HepG2 (cell line): ENCODE measurements around the gene KLHL18. TPM values are rescaled to one million over a fixed set of nuclear protein-coding genes. Genes with fewer than 3 reads are reported as not detected.

Source experiments
- ATAC-seq: fragments of 200-7000 bp; cut with Tn5 transposase; 3 replicates; pipeline ENCODE4 v1.9.1; 2020; ENCODE audit warnings: mild to moderate bottlenecking, moderate library complexity
- BruUV-seq: library from RNA; stranded (reverse); fragments of 400-500 nt; replicated peaks from 2 replicates; lab custom pipeline; 2021; lab: Mats Ljungman, UMichigan
- CTCF ChIA-PET: fragments of 300-600 bp; formaldehyde crosslinking; extraction: SDS; loops from one replicate; lab custom pipeline; 2021; ENCODE audit warnings: low total read pairs, inconsistent platforms, low intra/inter-chr PET ratio; lab: Yijun Ruan, JAX
- POLR2A ChIA-PET: fragments of 350-600 bp; sonication (Branson Sonifier 250); formaldehyde crosslinking; loops from one replicate; lab custom pipeline; 2020; ENCODE audit warnings: antibody characterized with exemption, inconsistent platforms; lab: Yijun Ruan, JAX
- DNase-seq: peaks from one replicate; pipeline ENCODE4 v3.0.0-alpha.2; 2015; ENCODE audit warnings: low spot score
- FAIRE-seq: peaks from 3 replicates; lab custom pipeline; 2011; peaks lifted over from hg19 to GRCh38; lab: Jason Lieb, UNC
- H2AFZ ChIP-seq: one replicate; pipeline ENCODE4 v1.6.1; 2011; ENCODE audit warnings: low read length, inconsistent platforms
- H3K27ac ChIP-seq: fragments of 300-600 bp; 3 replicates; pipeline ENCODE4 v1.8.0; 2011; ENCODE audit warnings: mixed run types, mild to moderate bottlenecking, mixed read lengths, low read length, inconsistent platforms; ENCODE audit not compliant: insufficient read depth; ENCODE audit errors: extremely low read length
- H3K27me3 ChIP-seq, 2 experiments: fragments of 200-600 bp in 1 of 2; 2 replicates in 1 of 2; 3 replicates in 1 of 2; pipeline versions ENCODE4 v1.6.0 to v1.8.0; 2011; ENCODE audit warnings: low read length in 2 of 2, mild to moderate bottlenecking in 2 of 2, moderate library complexity in 2 of 2, inconsistent platforms in 1 of 2; ENCODE audit not compliant: insufficient read depth in 2 of 2, control insufficient read depth in 1 of 2
- H3K36me3 ChIP-seq, 2 experiments: fragments of 200-600 bp in 1 of 2; replicated peaks in 1 of 2; 2 replicates in 1 of 2; 3 replicates in 1 of 2; pipeline versions ENCODE4 v1.5.1 to v1.8.0; 2011; ENCODE audit warnings: low read length in 2 of 2, inconsistent platforms in 1 of 2; ENCODE audit not compliant: insufficient read depth in 2 of 2, control insufficient read depth in 1 of 2
- H3K4me1 ChIP-seq: 2 replicates; pipeline ENCODE4 v1.5.1; 2012; ENCODE audit warnings: low read length, inconsistent platforms; ENCODE audit not compliant: insufficient read depth
- H3K4me2 ChIP-seq: 2 replicates; pipeline ENCODE4 v1.6.0; 2011; ENCODE audit warnings: low read depth, low read length, inconsistent platforms
- H3K4me3 ChIP-seq, 3 experiments: fragments of 200-600 bp in 1 of 3; sonication (generic), shearing (Covaris generic) in 1 of 3; replicated peaks in 1 of 3; 2 replicates each; pipeline ENCODE4 v1.5.1; 2011 to 2016; ENCODE audit warnings: low read length in 3 of 3, inconsistent platforms in 2 of 3, low read depth in 2 of 3, mild to moderate bottlenecking in 2 of 3, control low read depth in 1 of 3, mixed read lengths in 1 of 3; ENCODE audit not compliant: insufficient read depth in 1 of 3
- H3K79me2 ChIP-seq: one replicate; pipeline ENCODE4 v1.6.1; 2011; ENCODE audit warnings: low read length, inconsistent platforms; ENCODE audit not compliant: insufficient read depth
- H3K9ac ChIP-seq: 2 replicates; pipeline ENCODE4 v1.6.0; 2011; ENCODE audit warnings: mild to moderate bottlenecking, low read depth, low read length, inconsistent platforms; ENCODE audit not compliant: insufficient read depth
- H3K9me3 ChIP-seq: 2 replicates; pipeline ENCODE4 v1.5.1; 2012; ENCODE audit warnings: mild to moderate bottlenecking, low read length
- H4K20me1 ChIP-seq: 2 replicates; pipeline ENCODE4 v1.6.0; 2011; ENCODE audit warnings: inconsistent platforms, mild to moderate bottlenecking, low read length, moderate library complexity; ENCODE audit not compliant: insufficient read depth
- AKAP8 ChIP-seq: sonication (generic); formaldehyde crosslinking; IDR thresholded peaks from 2 replicates; pipeline ENCODE4 v1.5.1; 2020; ENCODE audit warnings: mild to moderate bottlenecking, missing genetic modification reagents
- FLYWCH1 ChIP-seq: sonication (generic); formaldehyde crosslinking; IDR thresholded peaks from 2 replicates; pipeline ENCODE4 v1.8.1; 2023; ENCODE audit warnings: mild to moderate bottlenecking, missing genetic modification reagents
- PCBP1 ChIP-seq: fragments of 200-400 bp; formaldehyde crosslinking; IDR thresholded peaks from 2 replicates; pipeline ENCODE4 v1.6.1; 2017; ENCODE audit warnings: mild to moderate bottlenecking, low read depth, low read length, borderline replicate concordance
- SRF ChIP-seq: IDR thresholded peaks from 2 replicates; pipeline ENCODE4 v1.6.1; 2011; ENCODE audit warnings: mild to moderate bottlenecking, low read depth, low read length, moderate library complexity
- TBX2 ChIP-seq: sonication (generic); formaldehyde crosslinking; IDR thresholded peaks from 2 replicates; pipeline ENCODE4 v1.5.0; 2020; ENCODE audit warnings: missing genetic modification reagents, mild to moderate bottlenecking, borderline replicate concordance
- TEAD3 ChIP-seq: optimal IDR thresholded peaks from 2 replicates; pipeline ENCODE3; 2016; ENCODE audit warnings: borderline replicate concordance
- U2AF2 ChIP-seq: fragments of 200-400 bp; formaldehyde crosslinking; IDR thresholded peaks from 2 replicates; pipeline ENCODE4 v1.6.1; 2017; ENCODE audit warnings: low read depth, mild to moderate bottlenecking, low read length
- ZNF530 ChIP-seq: sonication (generic); formaldehyde crosslinking; IDR thresholded peaks from 2 replicates; pipeline ENCODE4 v1.5.0; 2020; ENCODE audit warnings: low read depth, mild to moderate bottlenecking, missing genetic modification reagents
- ZNF792 ChIP-seq: IDR thresholded peaks from 2 replicates; pipeline ENCODE4 v1.6.1; 2016
- WGBS: methylation state at CpG from one replicate; pipeline ENCODE4 v1.1.6; 2017; ENCODE audit warnings: low lambda C conversion rate; 5-methylcytosine and 5-hydroxymethylcytosine counted together
- in situ Hi-C: cut with HindIII; loops from 2 replicates; pipeline ENCODE4 v1.10.0; 2017; ENCODE audit warnings: low pct_unique_long_range_greater_than_20kb; ENCODE audit not compliant: extremely low pct_ligation_motif_present
- intact Hi-C: fragments of 100-400 bp; cut with micrococcal nuclease; formaldehyde crosslinking; loops from one replicate; pipeline ENCODE4 v1.10.0; 2022; ENCODE audit not compliant: unreplicated experiment
- polyA plus RNA-seq, 8 experiments: library from polyadenylated mRNA; depleted of rRNA in 3 of 8; stranded (reverse) in 7 of 8; unstranded in 1 of 8; fragments of >200 nt; fragmentation: Illumina TruSeq in 4 of 8; extraction: Trizol in 4 of 8; gene quantifications; 2 replicates each; pipeline versions ENCODE4 v1.2.1 to v1.2.3, GENCODE V29; 2011 to 2016; ENCODE audit warnings: low read depth in 4 of 8, missing spikeins in 1 of 8, mixed read lengths in 1 of 8; ENCODE audit not compliant: insufficient read depth in 1 of 8
- total RNA-seq, 5 experiments: library from RNA; depleted of rRNA; stranded (reverse); fragments of >200 nt; fragmentation: Illumina TruSeq; extraction: Trizol; gene quantifications; 2 replicates each; pipeline ENCODE4 v1.2.3, GENCODE V29; 2016; ENCODE audit warnings: low read depth in 1 of 5
- TF ChIP-seq, protein P1 (sequence below): sonication (generic); formaldehyde crosslinking; IDR thresholded peaks from 2 replicates; pipeline ENCODE4 v1.4.0; 2020; ENCODE audit warnings: mild to moderate bottlenecking, missing genetic modification reagents
- TF ChIP-seq, protein P2 (sequence below): IDR thresholded peaks from 2 replicates; pipeline ENCODE4 v1.6.1; 2016; ENCODE audit warnings: control low read depth
- TF ChIP-seq, protein P3 (sequence below): sonication (generic); formaldehyde crosslinking; IDR thresholded peaks from 2 replicates; pipeline ENCODE4 v1.9.0; 2021; ENCODE audit warnings: mild to moderate bottlenecking, missing genetic modification reagents

The KLHL18 gene
- total and polyA plus RNA-seq, 2 of the 13 experiments (the other 11 are each of a cell fraction or from before 2014, with no cell fraction given): 17.5 to 18.8 TPM

DNA sequence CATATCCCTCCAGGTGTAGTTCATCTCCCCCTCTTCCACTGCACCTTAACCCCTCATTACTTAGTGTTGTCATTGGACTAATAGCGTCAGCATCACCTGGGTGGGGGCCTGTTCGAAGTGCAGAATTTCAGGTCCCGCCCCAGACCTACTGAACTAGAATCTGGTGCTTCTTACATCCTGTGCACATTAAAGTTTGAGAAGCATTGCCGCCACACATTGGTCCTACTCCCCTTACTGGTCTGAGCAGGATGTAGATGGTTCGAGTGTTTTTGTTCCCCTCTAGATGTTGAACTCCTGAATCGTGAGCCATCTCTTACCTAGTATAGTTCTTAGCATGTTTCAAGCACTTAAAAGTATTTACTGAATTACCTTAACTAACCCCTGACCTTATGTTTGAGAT is 13.2 kb downstream of the KLHL18 start (continued):
- TF ChIP-seq PCBP1: no peak
- no peak for TF ChIP-seq AKAP8 (CRISPR knock-in tag)
- TF ChIP-seq, protein P1, sequence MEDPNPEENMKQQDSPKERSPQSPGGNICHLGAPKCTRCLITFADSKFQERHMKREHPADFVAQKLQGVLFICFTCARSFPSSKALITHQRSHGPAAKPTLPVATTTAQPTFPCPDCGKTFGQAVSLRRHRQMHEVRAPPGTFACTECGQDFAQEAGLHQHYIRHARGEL (CRISPR knock-in tag): no peak
- no peak for TF ChIP-seq FLYWCH1 (CRISPR knock-in tag)
- TF ChIP-seq TBX2 (CRISPR knock-in tag): no peak
- no peak for TF ChIP-seq ZNF792 (CRISPR knock-in tag)
- no peak for TF ChIP-seq ZNF530
- no peak for TF ChIP-seq U2AF2

DNA sequence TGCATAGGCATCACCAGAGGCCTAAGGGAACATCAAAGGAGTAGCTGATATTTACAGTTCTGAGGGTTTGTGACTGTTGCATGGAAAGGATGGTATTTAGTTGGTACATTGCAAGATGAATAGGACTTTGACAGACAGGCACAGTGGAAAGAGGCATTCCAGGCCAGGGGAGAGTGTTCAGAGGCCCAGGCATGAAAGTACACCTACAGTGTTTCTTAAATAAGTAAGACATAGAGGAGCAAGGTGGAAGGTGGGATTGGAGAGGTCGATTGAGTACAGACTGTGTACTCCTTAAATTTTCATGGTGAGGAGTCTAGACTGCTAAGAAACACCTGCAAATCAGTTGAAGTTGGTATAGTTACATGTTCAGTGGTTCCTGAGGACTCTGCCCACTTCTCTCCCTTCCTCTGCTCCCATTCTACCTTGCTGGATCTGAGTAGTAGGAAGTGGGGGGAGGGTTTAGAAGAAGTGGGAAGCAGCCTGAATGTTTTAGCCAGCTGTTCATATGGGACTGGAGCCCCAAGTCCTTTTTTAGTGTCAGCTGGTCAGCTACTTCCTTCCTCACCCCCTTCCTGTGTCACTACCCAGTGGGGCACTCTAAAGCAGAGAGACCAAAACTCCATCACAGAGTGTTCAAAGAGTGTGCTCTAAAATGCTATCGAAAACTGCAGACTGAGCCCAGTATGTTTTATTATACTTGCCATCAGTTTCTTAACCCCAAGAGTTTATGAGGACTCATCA is 14.0 kb downstream of the KLHL18 start:
- FAIRE-seq: no peak
- in situ Hi-C loops (no loop called here), intact Hi-C loops (no loop called here)
- ChIA-PET CTCF (no interaction called here), POLR2A (interaction anchor here (1.2 kb wide), 1 partner anchor 14 kb away, joined by 3 read pairs; the partner anchor contains the start of genes KIF9 and KLHL18)
- no TSS peak for BruUV-seq
- Histone ChIP-seq H3K4me2 (0 out of 2 replicates have a peak overlapping the region, but pooled peaks have one; percentile 0), H2AFZ (no peak overlapping the region), H3K9me3 (no peaks in the 10 kb centered on the region)
- peak; percentile 58 for ATAC-seq
- TF ChIP-seq, protein P2, sequence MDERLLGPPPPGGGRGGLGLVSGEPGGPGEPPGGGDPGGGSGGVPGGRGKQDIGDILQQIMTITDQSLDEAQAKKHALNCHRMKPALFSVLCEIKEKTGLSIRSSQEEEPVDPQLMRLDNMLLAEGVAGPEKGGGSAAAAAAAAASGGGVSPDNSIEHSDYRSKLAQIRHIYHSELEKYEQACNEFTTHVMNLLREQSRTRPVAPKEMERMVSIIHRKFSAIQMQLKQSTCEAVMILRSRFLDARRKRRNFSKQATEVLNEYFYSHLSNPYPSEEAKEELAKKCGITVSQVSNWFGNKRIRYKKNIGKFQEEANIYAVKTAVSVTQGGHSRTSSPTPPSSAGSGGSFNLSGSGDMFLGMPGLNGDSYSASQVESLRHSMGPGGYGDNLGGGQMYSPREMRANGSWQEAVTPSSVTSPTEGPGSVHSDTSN (CRISPR knock-in tag): 0 out of 2 replicates have a peak, but pooled peaks have one; percentile 54
- no peak for TF ChIP-seq SRF
- peak; percentile 23 for TF ChIP-seq TEAD3 (CRISPR knock-in tag)
- TF ChIP-seq, protein P3, sequence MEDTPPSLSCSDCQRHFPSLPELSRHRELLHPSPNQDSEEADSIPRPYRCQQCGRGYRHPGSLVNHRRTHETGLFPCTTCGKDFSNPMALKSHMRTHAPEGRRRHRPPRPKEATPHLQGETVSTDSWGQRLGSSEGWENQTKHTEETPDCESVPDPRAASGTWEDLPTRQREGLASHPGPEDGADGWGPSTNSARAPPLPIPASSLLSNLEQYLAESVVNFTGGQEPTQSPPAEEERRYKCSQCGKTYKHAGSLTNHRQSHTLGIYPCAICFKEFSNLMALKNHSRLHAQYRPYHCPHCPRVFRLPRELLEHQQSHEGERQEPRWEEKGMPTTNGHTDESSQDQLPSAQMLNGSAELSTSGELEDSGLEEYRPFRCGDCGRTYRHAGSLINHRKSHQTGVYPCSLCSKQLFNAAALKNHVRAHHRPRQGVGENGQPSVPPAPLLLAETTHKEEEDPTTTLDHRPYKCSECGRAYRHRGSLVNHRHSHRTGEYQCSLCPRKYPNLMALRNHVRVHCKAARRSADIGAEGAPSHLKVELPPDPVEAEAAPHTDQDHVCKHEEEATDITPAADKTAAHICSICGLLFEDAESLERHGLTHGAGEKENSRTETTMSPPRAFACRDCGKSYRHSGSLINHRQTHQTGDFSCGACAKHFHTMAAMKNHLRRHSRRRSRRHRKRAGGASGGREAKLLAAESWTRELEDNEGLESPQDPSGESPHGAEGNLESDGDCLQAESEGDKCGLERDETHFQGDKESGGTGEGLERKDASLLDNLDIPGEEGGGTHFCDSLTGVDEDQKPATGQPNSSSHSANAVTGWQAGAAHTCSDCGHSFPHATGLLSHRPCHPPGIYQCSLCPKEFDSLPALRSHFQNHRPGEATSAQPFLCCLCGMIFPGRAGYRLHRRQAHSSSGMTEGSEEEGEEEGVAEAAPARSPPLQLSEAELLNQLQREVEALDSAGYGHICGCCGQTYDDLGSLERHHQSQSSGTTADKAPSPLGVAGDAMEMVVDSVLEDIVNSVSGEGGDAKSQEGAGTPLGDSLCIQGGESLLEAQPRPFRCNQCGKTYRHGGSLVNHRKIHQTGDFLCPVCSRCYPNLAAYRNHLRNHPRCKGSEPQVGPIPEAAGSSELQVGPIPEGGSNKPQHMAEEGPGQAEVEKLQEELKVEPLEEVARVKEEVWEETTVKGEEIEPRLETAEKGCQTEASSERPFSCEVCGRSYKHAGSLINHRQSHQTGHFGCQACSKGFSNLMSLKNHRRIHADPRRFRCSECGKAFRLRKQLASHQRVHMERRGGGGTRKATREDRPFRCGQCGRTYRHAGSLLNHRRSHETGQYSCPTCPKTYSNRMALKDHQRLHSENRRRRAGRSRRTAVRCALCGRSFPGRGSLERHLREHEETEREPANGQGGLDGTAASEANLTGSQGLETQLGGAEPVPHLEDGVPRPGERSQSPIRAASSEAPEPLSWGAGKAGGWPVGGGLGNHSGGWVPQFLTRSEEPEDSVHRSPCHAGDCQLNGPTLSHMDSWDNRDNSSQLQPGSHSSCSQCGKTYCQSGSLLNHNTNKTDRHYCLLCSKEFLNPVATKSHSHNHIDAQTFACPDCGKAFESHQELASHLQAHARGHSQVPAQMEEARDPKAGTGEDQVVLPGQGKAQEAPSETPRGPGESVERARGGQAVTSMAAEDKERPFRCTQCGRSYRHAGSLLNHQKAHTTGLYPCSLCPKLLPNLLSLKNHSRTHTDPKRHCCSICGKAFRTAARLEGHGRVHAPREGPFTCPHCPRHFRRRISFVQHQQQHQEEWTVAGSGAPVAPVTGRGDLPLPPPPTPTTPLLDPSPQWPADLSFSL (CRISPR knock-in tag): no peak
- TF ChIP-seq, all 625 proteins: peak for 2
- WGBS: 55% methylated on average over 2 of the region's 2 CpGs
- H3K4me3 ChIP-seq: no peak overlapping the region
- peaks cover 47% of the 10 kb centered on the region for H3K4me1 ChIP-seq
- DNase-seq: no peak
- H3K36me3 ChIP-seq: peaks cover 2 to 3% of the 10 kb centered on the region in 2 experiments
- H4K20me1 ChIP-seq: no peaks in the 10 kb centered on the region
- no peaks in the 10 kb centered on the region for H3K27me3 ChIP-seq
- H3K9ac ChIP-seq: no peak overlapping the region
- H3K27ac ChIP-seq: peak overlapping the region; percentile 11
- peaks cover 27% of the 10 kb centered on the region for H3K79me2 ChIP-seq
